ENCODE results near the gene MSI2.

DNA sequence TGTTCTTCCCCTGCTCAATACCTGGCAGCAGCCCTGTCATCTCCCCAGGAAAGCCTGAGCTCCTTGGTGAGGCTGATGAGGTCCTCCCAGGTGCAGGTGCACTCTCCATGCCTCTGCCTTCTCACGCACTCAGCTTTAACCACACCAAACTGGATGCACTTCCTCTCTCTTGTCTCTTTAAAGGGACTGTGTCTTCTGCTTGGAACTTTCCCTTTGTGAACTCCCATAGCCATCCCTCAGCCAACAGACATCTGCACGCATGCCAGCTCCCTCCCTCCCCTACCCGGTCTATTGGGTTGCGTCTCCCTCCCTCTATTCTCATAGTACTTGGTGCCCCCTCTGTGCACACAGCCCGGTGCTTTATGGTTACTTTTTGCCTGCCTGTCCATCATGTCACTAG, 231.2 kb downstream of the MSI2 start:
- TF ChIP-seq POLR2AphosphoS5 (IDR thresholded peaks at IDR 0.05; ENCODE audit: borderline replicate concordance, low read depth, low read length), result no peak
- no peak for TF ChIP-seq EZH2 (IDR thresholded peaks at IDR 0.05)
- TF ChIP-seq FOXP2 (optimal IDR thresholded peaks at IDR 0.05; ENCODE audit: control extremely low read depth, extremely low read length, insufficient read depth), result no peak

Data from SK-N-MC (cell line).